ENCODE results near the gene DENND5B. TPM values are rescaled to one million over a fixed set of nuclear protein-coding genes. Genes with fewer than 3 reads are reported as not detected.

DENND5B gene
- total RNA-seq, result under 1 TPM; 0.32 to 0.48 TPM

GRCh38 chr12:31590642-31591379 is at the start of gene DENND5B:
DENND5B (minus strand) TSS chr12:31591136; CDS start chr12:31590832, 304 bp downstream.
- intact Hi-C loops (cut with DNase I, micrococcal nuclease), result loop anchor here in 1 of 2 experiments (1.0 to 2.0 kb wide), 2 partner anchors 68 to 265 kb away; partner anchors contain the start of genes ETFBKMT and SINHCAF
- Mint-ChIP-seq H3K27me3 (peaks cover 47% of the 10 kb centered on the region), H3K4me3 (peak within 1 kb of the TSS; percentile 68), H3K27ac (no peak within 1 kb of the TSS), H3K9me3 (ENCODE audit: low read depth) (no peaks in the 10 kb centered on the region), H3K4me1 (peaks cover 7% of the 10 kb centered on the region), H3K36me3 (ENCODE audit: low read depth) (no peaks in the 10 kb centered on the region)
- peak; percentile 49 for ATAC-seq
- peak; percentile 46 for DNase-seq
- ChIA-PET POLR2A (no interaction called here), CTCF (no interaction called here)

- ChIA-PET POLR2A (no interaction called here), CTCF (interaction anchor here (1.4 kb wide), 1 partner anchor 230 kb away, joined by 4 read pairs; no protein-coding TSS in a partner anchor)
- H3K27me3 Mint-ChIP-seq, result no peaks in the 10 kb centered on the region
- H3K4me3 Mint-ChIP-seq, result no peak overlapping the region
- H3K36me3 Mint-ChIP-seq (ENCODE audit: low read depth), result no peaks in the 10 kb centered on the region
- no peak overlapping the region for H3K27ac Mint-ChIP-seq
- intact Hi-C loops (cut with DNase I, micrococcal nuclease), result loop anchor here in 1 of 2 experiments (10.0 kb wide), 1 partner anchor 520 kb away; no protein-coding TSS in a partner anchor
- DNase-seq (no peak), ATAC-seq (no peak)
- H3K9me3 Mint-ChIP-seq (ENCODE audit: low read depth), result no peaks in the 10 kb centered on the region
- peaks cover 5% of the 10 kb centered on the region for H3K4me1 Mint-ChIP-seq
These were observed 43.7 kb upstream of the DENND5B start for GRCh38 chr12:31634620-31635019.

GRCh38 chr12:31633464-31633863 is 42.5 kb upstream of the DENND5B start:
- POLR2A ChIA-PET, result no interaction called here
- ATAC-seq (no peak), DNase-seq (no peak)
- H3K4me3 Mint-ChIP-seq, result no peak overlapping the region
- CTCF ChIA-PET, result interaction anchor here (1.4 kb wide), 1 partner anchor 229 kb away, joined by 4 read pairs; no protein-coding TSS in a partner anchor
- no peak overlapping the region for H3K27ac Mint-ChIP-seq
- H3K27me3 Mint-ChIP-seq, result no peaks in the 10 kb centered on the region
- intact Hi-C loops (cut with DNase I, micrococcal nuclease), result loop anchor here in 1 of 2 experiments (10.0 kb wide), 1 partner anchor 519 kb away; no protein-coding TSS in a partner anchor
- no peaks in the 10 kb centered on the region for H3K36me3 Mint-ChIP-seq (ENCODE audit: low read depth)
- H3K4me1 Mint-ChIP-seq, result peaks cover 5% of the 10 kb centered on the region
- no peaks in the 10 kb centered on the region for H3K9me3 Mint-ChIP-seq (ENCODE audit: low read depth)

GRCh38 chr12:31631809-31632208 is 40.9 kb upstream of the DENND5B start:
- ChIA-PET CTCF (interaction anchor here (0.6 to 0.7 kb wide), 2 partner anchors 152 to 180 kb away, joined by 3 read pairs; no protein-coding TSS in a partner anchor), POLR2A (no interaction called here)
- intact Hi-C loops (cut with DNase I, micrococcal nuclease), result loop anchor here in 1 of 2 experiments (10.0 kb wide), 1 partner anchor 517 kb away; no protein-coding TSS in a partner anchor
- no peaks in the 10 kb centered on the region for H3K27me3 Mint-ChIP-seq
- peaks cover 5% of the 10 kb centered on the region for H3K4me1 Mint-ChIP-seq
- DNase-seq (no peak), ATAC-seq (no peak)
- H3K4me3 Mint-ChIP-seq, result no peak overlapping the region
- no peak overlapping the region for H3K27ac Mint-ChIP-seq
- H3K9me3 Mint-ChIP-seq (ENCODE audit: low read depth), result no peaks in the 10 kb centered on the region
- no peaks in the 10 kb centered on the region for H3K36me3 Mint-ChIP-seq (ENCODE audit: low read depth)

GRCh38 chr12:31631023-31631724 is 40.2 kb upstream of the DENND5B start:
- intact Hi-C loops (cut with DNase I, micrococcal nuclease), result loop anchor here in 1 of 2 experiments (10.0 kb wide), 1 partner anchor 516 kb away; no protein-coding TSS in a partner anchor
- Mint-ChIP-seq H3K9me3 (ENCODE audit: low read depth) (no peaks in the 10 kb centered on the region), H3K4me3 (no peak overlapping the region), H3K36me3 (ENCODE audit: low read depth) (no peaks in the 10 kb centered on the region), H3K27ac (no peak overlapping the region), H3K4me1 (peaks cover under 1% of the 10 kb centered on the region), H3K27me3 (no peaks in the 10 kb centered on the region)
- ChIA-PET CTCF (interaction anchor here (0.6 kb wide), 2 partner anchors 61 to 180 kb away, joined by 3 read pairs; no protein-coding TSS in a partner anchor), POLR2A (no interaction called here)
- ATAC-seq, result no peak
- DNase-seq, result no peak

- no peaks in the 10 kb centered on the region for H3K27me3 Mint-ChIP-seq
- H3K4me1 Mint-ChIP-seq, result peaks cover 3% of the 10 kb centered on the region
- H3K9me3 Mint-ChIP-seq (ENCODE audit: low read depth), result no peaks in the 10 kb centered on the region
- DNase-seq, result no peak
- POLR2A ChIA-PET, result no interaction called here
- ATAC-seq, result no peak
- intact Hi-C loops (cut with DNase I, micrococcal nuclease), result loop anchor here in 1 of 2 experiments (10.0 kb wide), 1 partner anchor 515 kb away; no protein-coding TSS in a partner anchor
- no peaks in the 10 kb centered on the region for H3K36me3 Mint-ChIP-seq (ENCODE audit: low read depth)
- no peak overlapping the region for H3K4me3 Mint-ChIP-seq
- CTCF ChIA-PET, result interaction anchor here (0.7 kb wide), 1 partner anchor 819 kb away, joined by 3 read pairs; no protein-coding TSS in a partner anchor
- H3K27ac Mint-ChIP-seq, result no peak overlapping the region
These were observed 39.1 kb upstream of the DENND5B start for GRCh38 chr12:31629756-31630732.

GRCh38 chr12:31627456-31628054 is 36.6 kb upstream of the DENND5B start:
- H3K27ac Mint-ChIP-seq, result no peak overlapping the region
- intact Hi-C loops (cut with DNase I, micrococcal nuclease), result no loop called here
- no peak overlapping the region for H3K4me3 Mint-ChIP-seq
- POLR2A ChIA-PET, result interaction anchor here (0.5 kb wide), 1 partner anchor 340 kb away, joined by 3 read pairs; no protein-coding TSS in a partner anchor
- no peaks in the 10 kb centered on the region for H3K9me3 Mint-ChIP-seq (ENCODE audit: low read depth)
- CTCF ChIA-PET, result interaction anchor here (1.0 kb wide), 1 partner anchor 32 kb away, joined by 3 read pairs; the partner anchor contains the start of gene ETFBKMT
- ATAC-seq (no peak), DNase-seq (no peak)
- H3K27me3 Mint-ChIP-seq, result no peaks in the 10 kb centered on the region
- H3K36me3 Mint-ChIP-seq (ENCODE audit: low read depth), result no peaks in the 10 kb centered on the region
- peaks cover 3% of the 10 kb centered on the region for H3K4me1 Mint-ChIP-seq

- no peak overlapping the region for H3K27ac Mint-ChIP-seq
- no peak overlapping the region for H3K4me3 Mint-ChIP-seq
- ATAC-seq, result peak; percentile 49
- CTCF ChIA-PET, result no interaction called here
- H3K4me1 Mint-ChIP-seq, result peaks cover 3% of the 10 kb centered on the region
- intact Hi-C loops (cut with DNase I, micrococcal nuclease), result no loop called here
- POLR2A ChIA-PET, result no interaction called here
- no peaks in the 10 kb centered on the region for H3K36me3 Mint-ChIP-seq (ENCODE audit: low read depth)
- DNase-seq, result peak; percentile 9
- H3K27me3 Mint-ChIP-seq, result no peaks in the 10 kb centered on the region
- no peaks in the 10 kb centered on the region for H3K9me3 Mint-ChIP-seq (ENCODE audit: low read depth)
These were observed 35.5 kb upstream of the DENND5B start for GRCh38 chr12:31626270-31626995.

- ATAC-seq (no peak), DNase-seq (no peak)
- Mint-ChIP-seq H3K4me3 (no peak overlapping the region), H3K27me3 (no peaks in the 10 kb centered on the region), H3K4me1 (peaks cover 3% of the 10 kb centered on the region), H3K27ac (no peak overlapping the region), H3K9me3 (ENCODE audit: low read depth) (no peaks in the 10 kb centered on the region), H3K36me3 (ENCODE audit: low read depth) (no peaks in the 10 kb centered on the region)
- intact Hi-C loops (cut with DNase I, micrococcal nuclease), result no loop called here
- CTCF ChIA-PET, result no interaction called here
- POLR2A ChIA-PET, result no interaction called here
These were observed 31.1 kb upstream of the DENND5B start for GRCh38 chr12:31622038-31622437.

GRCh38 chr12:31620311-31620710 is 29.4 kb upstream of the DENND5B start:
- no peak for DNase-seq
- H3K4me3 Mint-ChIP-seq, result no peak overlapping the region
- no peak overlapping the region for H3K27ac Mint-ChIP-seq
- no peak for ATAC-seq
- no peaks in the 10 kb centered on the region for H3K36me3 Mint-ChIP-seq (ENCODE audit: low read depth)
- no peaks in the 10 kb centered on the region for H3K27me3 Mint-ChIP-seq
- POLR2A ChIA-PET, result no interaction called here
- CTCF ChIA-PET, result no interaction called here
- H3K9me3 Mint-ChIP-seq (ENCODE audit: low read depth), result no peaks in the 10 kb centered on the region
- H3K4me1 Mint-ChIP-seq, result no peaks in the 10 kb centered on the region
- intact Hi-C loops (cut with DNase I, micrococcal nuclease), result no loop called here
